Psoas muscle (tissue), 8 donors: ENCODE data around the gene RALGPS2. TPM values are rescaled to one million over a fixed set of nuclear protein-coding genes. Genes with fewer than 3 reads are reported as not detected.

ENCODE experiments used
- ATAC-seq, 4 donors: fragments of 200-7000 bp; cut with Tn5 transposase; one replicate each; pipeline ENCODE4 v1.9.1; 2020; ENCODE audit warnings: moderate library complexity in 3 of 4, mild to moderate bottlenecking in 2 of 4
- DNase-seq, 2 donors: peaks; one replicate each; pipeline ENCODE4 v3.0.0-alpha.2; 2020
- H3K27ac ChIP-seq: fragments of 200-600 bp; one replicate; pipeline ENCODE4 v1.8.0; 2022
- H3K27me3 ChIP-seq, 3 donors: fragments of 200-600 bp in 1 of 3; one replicate each; pipeline versions ENCODE4 v1.6.1 to v1.8.0; 2013 to 2022; ENCODE audit warnings: low read length in 2 of 3, mild to moderate bottlenecking in 2 of 3, moderate library complexity in 1 of 3; ENCODE audit not compliant: insufficient read depth in 3 of 3
- H3K36me3 ChIP-seq, 2 donors: fragments of 200-600 bp in 1 of 2; one replicate each; pipeline versions ENCODE4 v1.6.1 to v1.8.0; 2013 to 2022; ENCODE audit warnings: low read depth in 1 of 2, mild to moderate bottlenecking in 1 of 2, moderate library complexity in 1 of 2; ENCODE audit not compliant: insufficient read depth in 1 of 2
- H3K4me1 ChIP-seq: fragments of 200-600 bp; one replicate; pipeline ENCODE4 v1.8.0; 2022
- H3K4me3 ChIP-seq: fragments of 200-600 bp; one replicate; pipeline ENCODE4 v1.8.0; 2022; ENCODE audit warnings: mild to moderate bottlenecking
- H3K9me3 ChIP-seq: fragments of 200-600 bp; one replicate; pipeline ENCODE4 v1.8.0; 2022
- WGBS, 3 donors: extraction: QIAGEN DNeasy Blood & Tissue Kit; methylation state at CpG; one replicate each; pipeline versions ENCODE4 v1.1.6 to v1.1.7; 2013; 5-methylcytosine and 5-hydroxymethylcytosine counted together
- intact Hi-C, 2 donors: fragments of 100-400 bp; cut with DNase I; formaldehyde crosslinking; loops; one replicate each; pipeline versions ENCODE4 v1.11.0 to v1.14.2; 2022
- polyA plus RNA-seq, 3 donors: library from polyadenylated mRNA; stranded (reverse); fragments of 200-250 nt; gene quantifications; one replicate each; pipeline ENCODE4 v1.2.3, GENCODE V29; 2013
- total RNA-seq, 4 donors: library from RNA; stranded (reverse); fragmentation: NEBNext Ultra II Directional in 2 of 4; extraction: Animal tissue kit (Norgen Biotek cat#: 25700) in 2 of 4; gene quantifications; one replicate each; pipeline versions ENCODE4 v1.2.1 to v1.2.4, GENCODE V29; 2021 to 2023
- TF ChIP-seq, protein P1 (sequence below): fragments of 200-600 bp; IDR thresholded peaks from one replicate; pipeline ENCODE4 v1.8.0; 2022; ENCODE audit warnings: antibody characterized with exemption
- donor health status: healthy with polysubstance abuse.
- donor health status: DM: no; HTN: no; CAD: no; lungs with moderate emphysema.
- donor health status: Bipolar disorder and iron deficiency.
- donor health status: healthy.
- donor health status: DM: yes; HTN: yes; CAD: no.
- donor health status: DM: no; HTN: no; CAD: no.
- donor health status: DM: no; HTN: no; CAD: no.
- donor health status: DM: yes; HTN: yes; CAD: no.

RALGPS2 gene
- total and polyA plus RNA-seq, 7 donors = 0.69 to 6.2 (median 2.4) TPM

- Histone ChIP-seq H3K4me1 (peaks cover 8% of the 10 kb centered on the region), H3K4me3 (peak within 1 kb of the TSS; percentile 72), H3K9me3 (no peaks in the 10 kb centered on the region), H3K27me3 (no peaks in the 10 kb centered on the region), H3K36me3 (no peaks in the 10 kb centered on the region), H3K27ac (peak within 1 kb of the TSS; percentile 74)
- TF ChIP-seq, protein P1, sequence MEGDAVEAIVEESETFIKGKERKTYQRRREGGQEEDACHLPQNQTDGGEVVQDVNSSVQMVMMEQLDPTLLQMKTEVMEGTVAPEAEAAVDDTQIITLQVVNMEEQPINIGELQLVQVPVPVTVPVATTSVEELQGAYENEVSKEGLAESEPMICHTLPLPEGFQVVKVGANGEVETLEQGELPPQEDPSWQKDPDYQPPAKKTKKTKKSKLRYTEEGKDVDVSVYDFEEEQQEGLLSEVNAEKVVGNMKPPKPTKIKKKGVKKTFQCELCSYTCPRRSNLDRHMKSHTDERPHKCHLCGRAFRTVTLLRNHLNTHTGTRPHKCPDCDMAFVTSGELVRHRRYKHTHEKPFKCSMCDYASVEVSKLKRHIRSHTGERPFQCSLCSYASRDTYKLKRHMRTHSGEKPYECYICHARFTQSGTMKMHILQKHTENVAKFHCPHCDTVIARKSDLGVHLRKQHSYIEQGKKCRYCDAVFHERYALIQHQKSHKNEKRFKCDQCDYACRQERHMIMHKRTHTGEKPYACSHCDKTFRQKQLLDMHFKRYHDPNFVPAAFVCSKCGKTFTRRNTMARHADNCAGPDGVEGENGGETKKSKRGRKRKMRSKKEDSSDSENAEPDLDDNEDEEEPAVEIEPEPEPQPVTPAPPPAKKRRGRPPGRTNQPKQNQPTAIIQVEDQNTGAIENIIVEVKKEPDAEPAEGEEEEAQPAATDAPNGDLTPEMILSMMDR = no peak
- peak in 3 of 4 donors; percentile 37 to 40 (median 39) for ATAC-seq
- no peak for DNase-seq
- intact Hi-C loops = no loop called here
- 11 to 26% (median 20%) methylated on average over 4 of the region's 4 CpGs for WGBS, 3 donors
These were observed 145.9 kb downstream of the RALGPS2 start, which contains the start of gene ANGPTL1 for GRCh38 chr1:178870944-178871343. TSS of gene ANGPTL1 (minus strand) at chr1:178871077. CDS start at chr1:178865776, 5,301 bp downstream.

GRCh38 chr1:178871551-178872320 is 146.7 kb downstream of the RALGPS2 start:
- peak overlapping the region; percentile 13 for H3K27ac ChIP-seq
- TF ChIP-seq, protein P1 = no peak
- H3K4me1 ChIP-seq = peaks cover 4% of the 10 kb centered on the region
- H3K36me3 ChIP-seq = no peaks in the 10 kb centered on the region
- no peaks in the 10 kb centered on the region for H3K9me3 ChIP-seq
- no peaks in the 10 kb centered on the region for H3K27me3 ChIP-seq
- no peak for DNase-seq
- intact Hi-C loops = no loop called here
- no peak for ATAC-seq
- peak overlapping the region; percentile 72 for H3K4me3 ChIP-seq

- 49 to 73% (median 59%) methylated on average over 2 of the region's 2 CpGs for WGBS, 3 donors
- DNase-seq = no peak
- TF ChIP-seq, protein P1 = no peak
These were observed 149.9 kb downstream of the RALGPS2 start for GRCh38 chr1:178874966-178875365.

GRCh38 chr1:178875936-178876335 is 150.9 kb downstream of the RALGPS2 start:
- no peak for DNase-seq
- Histone ChIP-seq H3K36me3 (no peaks in the 10 kb centered on the region), H3K9me3 (no peaks in the 10 kb centered on the region), H3K4me1 (no peaks in the 10 kb centered on the region), H3K4me3 (no peak overlapping the region), H3K27me3 (no peaks in the 10 kb centered on the region), H3K27ac (no peak overlapping the region)
- TF ChIP-seq, protein P1 = no peak
- intact Hi-C loops = no loop called here
- ATAC-seq = no peak

More at GRCh38 chr1:178874966-178875365, 149.9 kb downstream of the RALGPS2 start:
- Histone ChIP-seq H3K9me3 (no peaks in the 10 kb centered on the region), H3K4me3 (no peak overlapping the region), H3K27ac (no peak overlapping the region), H3K27me3 (no peaks in the 10 kb centered on the region), H3K4me1 (no peaks in the 10 kb centered on the region), H3K36me3 (no peaks in the 10 kb centered on the region)
- ATAC-seq = no peak
- intact Hi-C loops = no loop called here
